HG02759 (cell line): ENCODE data around the gene PAFAH1B1.

Experiments used
- ATAC-seq: cut with Tn5 transposase; IDR thresholded peaks from one replicate; pipeline ENCODE4 v1.9.1; 2021; ENCODE audit warnings: mild to moderate bottlenecking, moderate library complexity; ENCODE audit not compliant: unreplicated experiment

The PAFAH1B1 gene

GRCh38 chr17:2712300-2713043 is 119.0 kb downstream of the PAFAH1B1 start:
- ATAC-seq, result no peak

GRCh38 chr17:2713881-2714280 is 120.4 kb downstream of the PAFAH1B1 start:
- no peak for ATAC-seq

GRCh38 chr17:2716649-2717048 is 123.2 kb downstream of the PAFAH1B1 start:
- no peak for ATAC-seq

GRCh38 chr17:2718150-2718938 is 124.9 kb downstream of the PAFAH1B1 start:
- ATAC-seq, result no peak

- no peak for ATAC-seq
Observed at GRCh38 chr17:2719861-2720260, 126.4 kb downstream of the PAFAH1B1 start.

- ATAC-seq, result no peak
Observed at GRCh38 chr17:2721603-2722002, 128.1 kb downstream of the PAFAH1B1 start.

- ATAC-seq, result no peak
Observed at GRCh38 chr17:2722611-2723010, 129.2 kb downstream of the PAFAH1B1 start.

- ATAC-seq, result no peak
Observed at GRCh38 chr17:2723505-2723996, 130.1 kb downstream of the PAFAH1B1 start.

GRCh38 chr17:2723997-2724783 is 130.7 kb downstream of the PAFAH1B1 start:
- ATAC-seq, result no peak

GRCh38 chr17:2724784-2725164 is 131.3 kb downstream of the PAFAH1B1 start:
- ATAC-seq, result no peak

GRCh38 chr17:2730764-2731353 is 137.4 kb downstream of the PAFAH1B1 start:
- ATAC-seq, result no peak

- ATAC-seq, result no peak
Observed at GRCh38 chr17:2731807-2732206, 138.4 kb downstream of the PAFAH1B1 start.

- no peak for ATAC-seq
Observed at GRCh38 chr17:2734939-2735338, 141.5 kb downstream of the PAFAH1B1 start.
